Measurements from ENCODE around the gene SLC45A2.
A peak's percentile ranks its signal among the peaks of the same experiment; 100 is the strongest.

SLC45A2 gene

DNA sequence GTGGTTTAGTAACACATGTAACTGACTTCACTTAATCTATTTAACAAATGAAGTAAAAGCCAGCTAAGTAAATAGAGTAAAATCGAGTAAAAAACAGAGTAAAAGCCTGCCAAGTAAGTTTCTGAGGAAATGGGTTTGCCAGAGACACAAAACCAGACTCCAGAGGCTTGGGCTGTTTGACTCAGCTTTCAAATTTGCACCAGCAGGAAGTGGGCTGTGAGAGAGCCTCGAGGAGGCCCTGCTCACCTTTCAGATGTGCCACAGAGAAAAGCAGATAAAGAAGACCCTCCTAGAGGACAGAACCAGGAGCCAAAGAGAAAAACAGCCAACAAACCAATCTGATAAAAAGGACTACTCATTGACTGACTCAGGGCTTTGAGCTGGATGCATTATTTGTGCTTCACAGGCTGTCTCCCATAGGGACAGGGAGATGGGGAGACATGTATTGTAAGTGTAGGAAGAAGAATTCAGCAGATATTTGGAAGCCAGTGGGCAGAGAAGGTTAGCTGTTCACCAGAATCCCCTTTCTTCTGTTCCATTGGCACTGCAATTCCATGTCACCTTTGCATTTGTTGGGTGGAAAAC lies 37.7 kb upstream of the SLC45A2 start:
- peak; percentile 79 for ATAC-seq
- no peak for TF ChIP-seq BACH2 (CRISPR knock-in tag; IDR thresholded peaks at IDR 0.05; ENCODE audit: borderline replicate concordance)
- TF ChIP-seq, protein P1, sequence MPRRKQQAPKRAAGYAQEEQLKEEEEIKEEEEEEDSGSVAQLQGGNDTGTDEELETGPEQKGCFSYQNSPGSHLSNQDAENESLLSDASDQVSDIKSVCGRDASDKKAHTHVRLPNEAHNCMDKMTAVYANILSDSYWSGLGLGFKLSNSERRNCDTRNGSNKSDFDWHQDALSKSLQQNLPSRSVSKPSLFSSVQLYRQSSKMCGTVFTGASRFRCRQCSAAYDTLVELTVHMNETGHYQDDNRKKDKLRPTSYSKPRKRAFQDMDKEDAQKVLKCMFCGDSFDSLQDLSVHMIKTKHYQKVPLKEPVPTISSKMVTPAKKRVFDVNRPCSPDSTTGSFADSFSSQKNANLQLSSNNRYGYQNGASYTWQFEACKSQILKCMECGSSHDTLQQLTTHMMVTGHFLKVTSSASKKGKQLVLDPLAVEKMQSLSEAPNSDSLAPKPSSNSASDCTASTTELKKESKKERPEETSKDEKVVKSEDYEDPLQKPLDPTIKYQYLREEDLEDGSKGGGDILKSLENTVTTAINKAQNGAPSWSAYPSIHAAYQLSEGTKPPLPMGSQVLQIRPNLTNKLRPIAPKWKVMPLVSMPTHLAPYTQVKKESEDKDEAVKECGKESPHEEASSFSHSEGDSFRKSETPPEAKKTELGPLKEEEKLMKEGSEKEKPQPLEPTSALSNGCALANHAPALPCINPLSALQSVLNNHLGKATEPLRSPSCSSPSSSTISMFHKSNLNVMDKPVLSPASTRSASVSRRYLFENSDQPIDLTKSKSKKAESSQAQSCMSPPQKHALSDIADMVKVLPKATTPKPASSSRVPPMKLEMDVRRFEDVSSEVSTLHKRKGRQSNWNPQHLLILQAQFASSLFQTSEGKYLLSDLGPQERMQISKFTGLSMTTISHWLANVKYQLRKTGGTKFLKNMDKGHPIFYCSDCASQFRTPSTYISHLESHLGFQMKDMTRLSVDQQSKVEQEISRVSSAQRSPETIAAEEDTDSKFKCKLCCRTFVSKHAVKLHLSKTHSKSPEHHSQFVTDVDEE (CRISPR knock-in tag; IDR thresholded peaks at IDR 0.05), result no peak
- TF ChIP-seq ZNF70 (CRISPR knock-in tag; IDR thresholded peaks at IDR 0.05), result no peak
- TF ChIP-seq TOX (CRISPR knock-in tag; IDR thresholded peaks at IDR 0.05; ENCODE audit: borderline replicate concordance), result no peak
- TF ChIP-seq CSDC2 (CRISPR knock-in tag; IDR thresholded peaks at IDR 0.05), result no peak
- no peak for TF ChIP-seq ZFP3 (CRISPR knock-in tag; IDR thresholded peaks at IDR 0.05)
- TF ChIP-seq ESRRG (CRISPR knock-in tag; IDR thresholded peaks at IDR 0.05), result no peak
- TF ChIP-seq ZNF8 (CRISPR knock-in tag; IDR thresholded peaks at IDR 0.05), result no peak
- TF ChIP-seq ARNTL (CRISPR knock-in tag; IDR thresholded peaks at IDR 0.05; ENCODE audit: borderline replicate concordance, low read depth), result no peak
- TF ChIP-seq, protein P2, sequence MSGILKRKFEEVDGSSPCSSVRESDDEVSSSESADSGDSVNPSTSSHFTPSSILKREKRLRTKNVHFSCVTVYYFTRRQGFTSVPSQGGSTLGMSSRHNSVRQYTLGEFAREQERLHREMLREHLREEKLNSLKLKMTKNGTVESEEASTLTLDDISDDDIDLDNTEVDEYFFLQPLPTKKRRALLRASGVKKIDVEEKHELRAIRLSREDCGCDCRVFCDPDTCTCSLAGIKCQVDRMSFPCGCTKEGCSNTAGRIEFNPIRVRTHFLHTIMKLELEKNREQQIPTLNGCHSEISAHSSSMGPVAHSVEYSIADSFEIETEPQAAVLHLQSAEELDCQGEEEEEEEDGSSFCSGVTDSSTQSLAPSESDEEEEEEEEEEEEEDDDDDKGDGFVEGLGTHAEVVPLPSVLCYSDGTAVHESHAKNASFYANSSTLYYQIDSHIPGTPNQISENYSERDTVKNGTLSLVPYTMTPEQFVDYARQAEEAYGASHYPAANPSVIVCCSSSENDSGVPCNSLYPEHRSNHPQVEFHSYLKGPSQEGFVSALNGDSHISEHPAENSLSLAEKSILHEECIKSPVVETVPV (CRISPR knock-in tag; IDR thresholded peaks at IDR 0.05), result no peak
- TF ChIP-seq ZC3H10 (CRISPR knock-in tag; IDR thresholded peaks at IDR 0.05), result no peak
- no peak for TF ChIP-seq GLIS3 (CRISPR knock-in tag; IDR thresholded peaks at IDR 0.05)
- no peak for TF ChIP-seq ZNF565 (CRISPR knock-in tag; conservative IDR thresholded peaks at IDR 0.05; ENCODE audit: low read depth)
- TF ChIP-seq, protein P3, sequence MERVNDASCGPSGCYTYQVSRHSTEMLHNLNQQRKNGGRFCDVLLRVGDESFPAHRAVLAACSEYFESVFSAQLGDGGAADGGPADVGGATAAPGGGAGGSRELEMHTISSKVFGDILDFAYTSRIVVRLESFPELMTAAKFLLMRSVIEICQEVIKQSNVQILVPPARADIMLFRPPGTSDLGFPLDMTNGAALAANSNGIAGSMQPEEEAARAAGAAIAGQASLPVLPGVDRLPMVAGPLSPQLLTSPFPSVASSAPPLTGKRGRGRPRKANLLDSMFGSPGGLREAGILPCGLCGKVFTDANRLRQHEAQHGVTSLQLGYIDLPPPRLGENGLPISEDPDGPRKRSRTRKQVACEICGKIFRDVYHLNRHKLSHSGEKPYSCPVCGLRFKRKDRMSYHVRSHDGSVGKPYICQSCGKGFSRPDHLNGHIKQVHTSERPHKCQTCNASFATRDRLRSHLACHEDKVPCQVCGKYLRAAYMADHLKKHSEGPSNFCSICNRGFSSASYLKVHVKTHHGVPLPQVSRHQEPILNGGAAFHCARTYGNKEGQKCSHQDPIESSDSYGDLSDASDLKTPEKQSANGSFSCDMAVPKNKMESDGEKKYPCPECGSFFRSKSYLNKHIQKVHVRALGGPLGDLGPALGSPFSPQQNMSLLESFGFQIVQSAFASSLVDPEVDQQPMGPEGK (CRISPR knock-in tag; IDR thresholded peaks at IDR 0.05; ENCODE audit: borderline replicate concordance), result no peak
- TF ChIP-seq ISL1 (CRISPR knock-in tag; IDR thresholded peaks at IDR 0.05), result no peak

DNA sequence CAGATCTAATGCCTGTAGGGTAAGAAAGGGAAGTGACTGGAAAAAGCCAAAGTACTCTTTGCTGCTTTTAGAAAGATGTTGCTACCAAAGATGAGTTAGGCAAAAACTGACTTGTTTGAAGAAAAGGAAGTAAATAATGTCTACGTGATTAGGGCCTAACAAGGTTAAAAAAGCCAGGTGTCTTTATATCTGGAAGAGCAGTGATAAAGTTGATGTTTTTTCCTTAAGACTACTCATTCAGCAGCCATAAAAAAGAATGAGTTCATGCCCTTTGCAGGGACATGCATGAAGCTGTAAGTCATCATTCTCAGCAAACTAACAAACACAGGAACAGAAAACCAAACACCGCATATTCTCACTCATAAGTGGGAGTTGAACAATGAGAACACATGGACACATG lies 36.8 kb upstream of the SLC45A2 start:
- TF ChIP-seq ZC3H10 (CRISPR knock-in tag; IDR thresholded peaks at IDR 0.05) (no peak), ARNTL (CRISPR knock-in tag; IDR thresholded peaks at IDR 0.05; ENCODE audit: borderline replicate concordance, low read depth) (no peak), ZNF70 (CRISPR knock-in tag; IDR thresholded peaks at IDR 0.05) (no peak), ESRRG (CRISPR knock-in tag; IDR thresholded peaks at IDR 0.05) (no peak), ISL1 (CRISPR knock-in tag; IDR thresholded peaks at IDR 0.05) (no peak)
- TF ChIP-seq, protein P3 (CRISPR knock-in tag; IDR thresholded peaks at IDR 0.05; ENCODE audit: borderline replicate concordance), result no peak
- TF ChIP-seq, protein P4, sequence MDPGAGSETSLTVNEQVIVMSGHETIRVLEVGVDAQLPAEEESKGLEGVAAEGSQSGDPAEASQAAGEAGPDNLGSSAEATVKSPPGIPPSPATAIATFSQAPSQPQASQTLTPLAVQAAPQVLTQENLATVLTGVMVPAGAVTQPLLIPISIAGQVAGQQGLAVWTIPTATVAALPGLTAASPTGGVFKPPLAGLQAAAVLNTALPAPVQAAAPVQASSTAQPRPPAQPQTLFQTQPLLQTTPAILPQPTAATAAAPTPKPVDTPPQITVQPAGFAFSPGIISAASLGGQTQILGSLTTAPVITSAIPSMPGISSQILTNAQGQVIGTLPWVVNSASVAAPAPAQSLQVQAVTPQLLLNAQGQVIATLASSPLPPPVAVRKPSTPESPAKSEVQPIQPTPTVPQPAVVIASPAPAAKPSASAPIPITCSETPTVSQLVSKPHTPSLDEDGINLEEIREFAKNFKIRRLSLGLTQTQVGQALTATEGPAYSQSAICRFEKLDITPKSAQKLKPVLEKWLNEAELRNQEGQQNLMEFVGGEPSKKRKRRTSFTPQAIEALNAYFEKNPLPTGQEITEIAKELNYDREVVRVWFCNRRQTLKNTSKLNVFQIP (CRISPR knock-in tag; IDR thresholded peaks at IDR 0.05; ENCODE audit: borderline replicate concordance, low read depth), result no peak
- no peak for ATAC-seq

DNA sequence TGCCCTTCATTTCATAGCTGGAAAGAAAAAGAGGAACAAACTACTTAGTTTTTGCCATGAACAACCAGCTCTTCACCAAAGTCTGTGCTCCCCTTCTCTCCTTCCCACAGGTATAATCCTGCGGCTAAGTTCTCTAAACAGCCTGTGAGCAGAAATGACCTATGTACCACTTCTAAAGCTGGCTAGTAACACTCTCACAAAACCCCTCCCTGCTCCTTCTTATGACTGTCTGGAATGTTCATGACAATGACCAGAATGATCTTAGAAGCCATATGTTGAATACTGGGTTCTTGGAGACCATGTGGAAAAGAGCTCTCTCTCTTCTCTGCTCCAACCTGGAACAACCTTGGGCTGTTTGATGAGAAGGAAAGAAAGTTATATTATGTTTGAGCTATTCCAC lies 36.2 kb upstream of the SLC45A2 start:
- TF ChIP-seq CSDC2 (CRISPR knock-in tag; IDR thresholded peaks at IDR 0.05), result no peak
- TF ChIP-seq RARB (CRISPR knock-in tag; IDR thresholded peaks at IDR 0.05), result no peak
- TF ChIP-seq, protein P4 (CRISPR knock-in tag; IDR thresholded peaks at IDR 0.05; ENCODE audit: borderline replicate concordance, low read depth), result no peak
- TF ChIP-seq, protein P3 (CRISPR knock-in tag; IDR thresholded peaks at IDR 0.05; ENCODE audit: borderline replicate concordance), result no peak
- TF ChIP-seq ZFP3 (CRISPR knock-in tag; IDR thresholded peaks at IDR 0.05), result no peak
- TF ChIP-seq ZC3H10 (CRISPR knock-in tag; IDR thresholded peaks at IDR 0.05), result no peak
- no peak for TF ChIP-seq ARNTL (CRISPR knock-in tag; IDR thresholded peaks at IDR 0.05; ENCODE audit: borderline replicate concordance, low read depth)
- no peak for TF ChIP-seq ZNF565 (CRISPR knock-in tag; conservative IDR thresholded peaks at IDR 0.05; ENCODE audit: low read depth)
- TF ChIP-seq PPARA (CRISPR knock-in tag; IDR thresholded peaks at IDR 0.05; ENCODE audit: borderline replicate concordance), result no peak
- ATAC-seq, result no peak

Data from SK-N-SH treated with all-trans-retinoic acid at 6 μM for 48 hours (cell line).